ENCODE measurements around the gene BICRA.
A peak's percentile ranks its signal among the peaks of the same experiment; 100 is the strongest.

BICRA gene

GRCh38 chr19:47601180-47601904 lies 7.6 kb upstream of the BICRA start:
- no peak for DNase-seq

- DNase-seq: no peak
Measured at GRCh38 chr19:47603706-47604565, 5.0 kb upstream of the BICRA start.

DNA sequence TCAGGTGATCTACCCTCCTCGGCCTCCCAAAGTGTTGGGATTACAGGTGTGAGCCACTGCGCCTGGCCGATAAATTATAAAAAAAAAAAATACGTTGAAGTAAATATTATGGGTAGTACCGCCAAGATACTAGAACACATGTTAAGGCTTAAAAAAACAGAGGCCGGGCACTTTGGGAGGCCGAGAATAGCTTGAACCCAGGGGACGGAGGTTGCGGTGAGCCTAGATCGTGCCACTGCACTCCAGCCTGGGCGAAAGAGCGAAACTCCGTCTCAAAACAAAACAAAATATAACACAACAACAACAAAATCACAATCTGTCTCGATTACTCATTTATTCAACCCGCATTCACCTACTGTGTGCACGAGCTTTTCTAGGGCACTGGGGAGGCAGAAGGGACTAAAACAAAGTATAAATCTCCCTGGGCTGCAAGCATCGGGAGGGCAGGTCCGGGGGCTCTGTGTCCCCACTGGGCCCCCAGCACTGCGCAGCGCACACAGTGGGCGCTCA lies 1.3 kb upstream of the BICRA start:
- no peak for DNase-seq

DNA sequence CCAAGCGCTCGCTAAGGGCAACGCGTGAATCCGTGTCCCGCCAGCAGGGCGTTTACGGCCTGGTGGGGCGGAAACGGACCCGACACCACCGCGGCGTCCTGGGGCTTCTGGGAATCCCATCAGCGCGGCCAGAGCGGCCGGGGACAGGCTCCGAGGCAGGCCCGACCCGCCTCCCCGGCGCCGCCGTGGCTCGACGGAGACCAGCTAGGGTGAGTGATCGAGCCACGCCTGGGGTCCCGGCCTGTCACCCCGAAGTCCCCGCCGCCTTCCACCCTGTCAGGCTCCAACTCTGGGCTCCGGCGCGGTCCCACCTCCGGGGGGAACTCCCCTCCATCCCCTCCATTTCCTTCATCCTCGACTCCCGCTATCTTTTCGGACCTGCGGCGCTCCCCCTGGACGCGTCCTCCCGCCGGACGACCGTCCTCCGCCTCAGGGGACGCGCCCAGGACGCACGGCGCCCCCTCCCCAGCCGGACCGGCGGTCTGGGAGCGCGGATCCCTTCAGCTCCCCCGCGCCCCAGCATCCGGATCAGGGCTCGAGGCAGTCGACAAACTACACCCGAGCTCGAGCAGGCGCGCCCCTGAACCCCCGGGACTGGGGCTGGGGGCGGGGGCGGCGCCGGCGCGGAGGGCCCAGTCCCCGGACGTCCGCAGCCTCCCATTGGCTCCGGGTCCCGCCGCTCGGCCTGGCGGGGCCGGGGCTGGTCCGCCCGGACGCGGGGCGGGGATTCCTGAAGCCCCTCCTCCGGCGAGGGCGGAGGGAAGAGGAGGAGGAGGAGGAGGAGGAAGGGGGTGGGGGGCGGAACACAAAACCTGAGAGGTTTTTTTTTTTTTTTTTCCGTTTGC lies 638 bp upstream of the BICRA start:
- peak; percentile 49 to 78 for DNase-seq

- peak in 1 of 2 experiments; percentile 12 for DNase-seq
Measured at GRCh38 chr19:47609906-47610894, 1.3 kb downstream of the BICRA start.

GRCh38 chr19:47610902-47611301 lies 2.0 kb downstream of the BICRA start:
- no peak for DNase-seq

GRCh38 chr19:47613165-47614020 lies 4.5 kb downstream of the BICRA start:
- DNase-seq: peak in 1 of 2 experiments; percentile 3

DNA sequence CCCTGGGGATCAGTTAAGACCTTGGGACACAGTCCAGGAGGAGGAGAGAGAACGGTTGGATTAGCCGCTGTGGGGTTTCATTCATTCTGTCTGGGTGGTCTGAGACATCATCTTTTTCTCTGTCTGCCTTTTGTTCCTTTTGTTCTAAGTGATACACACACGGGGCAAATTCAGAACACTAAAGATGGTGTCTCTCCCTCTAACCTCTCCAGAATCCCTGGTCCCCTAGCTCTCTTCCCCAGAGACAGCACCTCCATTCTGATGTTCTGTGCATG lies 5.0 kb downstream of the BICRA start:
- DNase-seq: no peak

DNA sequence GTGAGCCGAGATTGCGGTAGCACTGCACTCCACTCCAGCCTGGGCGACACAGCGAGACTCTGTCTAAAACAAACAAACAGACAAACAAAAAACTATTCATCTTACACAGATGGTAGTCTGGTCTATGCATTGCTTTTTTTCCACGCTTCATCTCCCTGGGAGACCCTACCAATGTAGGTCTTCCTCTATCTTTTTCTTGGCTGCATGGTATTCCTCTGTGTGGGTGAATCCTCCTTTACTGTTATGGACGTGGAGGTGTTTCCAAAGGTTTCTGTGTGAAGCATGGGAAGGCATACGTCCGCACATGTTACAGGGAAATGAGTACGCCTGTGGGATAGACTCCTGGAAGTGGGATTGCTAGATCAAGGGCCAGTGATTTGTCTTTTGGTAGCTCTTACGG lies 5.6 kb downstream of the BICRA start:
- DNase-seq: no peak

DNA sequence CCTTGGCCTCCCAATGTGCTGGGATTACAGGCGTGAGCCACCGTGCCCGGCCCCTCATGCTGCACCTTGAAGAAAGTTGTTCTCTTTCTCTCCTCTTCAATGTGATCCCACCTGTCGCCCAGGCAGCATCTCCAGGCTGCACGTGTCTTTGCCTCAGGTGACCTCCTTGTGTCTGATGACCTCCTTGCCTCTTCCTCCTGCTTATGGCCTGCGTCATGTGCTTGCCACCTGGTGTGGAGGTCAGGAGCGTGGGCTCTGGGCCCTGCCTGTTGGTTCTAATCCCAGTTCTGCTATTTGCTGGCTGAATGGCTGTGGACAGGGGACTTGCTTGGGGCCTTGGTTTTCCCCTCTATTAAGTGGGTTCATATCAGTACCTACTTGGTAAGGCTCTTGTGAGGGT lies 6.3 kb downstream of the BICRA start:
- DNase-seq: no peak

- DNase-seq: no peak
Measured at GRCh38 chr19:47615714-47616113, 6.8 kb downstream of the BICRA start.

DNA sequence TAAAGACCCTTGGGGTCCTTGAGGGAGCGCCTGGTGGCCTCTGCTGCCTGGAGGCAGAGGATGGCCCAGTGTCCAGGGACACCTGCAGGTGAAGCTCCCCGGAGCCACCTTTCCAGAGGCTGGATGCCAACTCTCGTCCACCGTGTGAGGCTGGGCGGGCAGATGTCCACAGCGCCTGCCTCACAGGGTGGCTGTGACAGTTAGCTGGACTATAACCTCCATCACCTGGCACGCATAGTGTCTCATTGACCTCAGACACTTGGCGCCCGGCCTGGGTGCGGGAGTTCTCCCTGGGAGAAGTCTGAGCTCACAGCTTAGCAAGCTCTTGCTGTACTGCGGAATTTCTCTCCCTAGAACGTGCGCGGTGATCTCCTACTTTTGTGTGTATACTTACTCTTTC lies 9.8 kb downstream of the BICRA start:
- no peak for DNase-seq

GRCh38 chr19:47619763-47620162 lies 10.8 kb downstream of the BICRA start:
- no peak for DNase-seq

DNA sequence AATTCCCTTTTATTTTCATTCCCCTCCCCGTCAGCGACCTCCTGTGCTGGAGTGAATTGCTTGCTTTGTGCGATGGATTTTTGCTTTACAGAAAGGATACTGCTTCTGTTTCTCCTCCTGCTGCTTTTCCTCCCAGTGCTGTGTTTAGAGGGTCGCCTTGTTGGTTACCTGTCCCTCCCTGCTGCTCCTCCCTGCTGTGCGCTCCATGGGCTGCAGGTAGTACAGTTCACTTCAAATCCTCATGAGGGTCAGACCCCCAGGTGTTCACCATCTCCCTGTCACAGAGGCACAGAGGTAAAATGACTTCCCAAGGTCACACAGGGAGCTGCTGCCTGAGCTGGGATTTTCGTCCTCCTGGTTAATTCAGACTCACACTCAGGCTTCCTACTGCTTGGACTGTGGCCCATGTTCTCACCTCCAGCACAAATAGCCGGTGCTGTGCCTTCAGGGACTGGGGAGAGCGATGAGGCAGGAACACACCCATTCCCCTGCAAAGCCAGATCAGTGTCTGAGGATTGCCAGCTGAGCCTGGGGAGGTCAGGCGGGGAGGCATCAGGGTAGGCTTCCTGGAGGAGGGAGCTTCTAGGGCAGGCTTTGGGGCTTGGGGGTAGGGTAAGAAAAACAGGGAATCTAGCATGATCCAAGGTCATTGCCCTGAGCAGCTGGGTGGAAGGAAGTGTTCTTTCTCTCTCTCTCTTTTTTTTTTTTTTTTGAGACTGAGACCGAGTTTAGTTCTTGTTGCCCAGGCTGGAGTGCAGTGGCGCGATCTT lies 14.4 kb downstream of the BICRA start:
- DNase-seq: no peak

DNA sequence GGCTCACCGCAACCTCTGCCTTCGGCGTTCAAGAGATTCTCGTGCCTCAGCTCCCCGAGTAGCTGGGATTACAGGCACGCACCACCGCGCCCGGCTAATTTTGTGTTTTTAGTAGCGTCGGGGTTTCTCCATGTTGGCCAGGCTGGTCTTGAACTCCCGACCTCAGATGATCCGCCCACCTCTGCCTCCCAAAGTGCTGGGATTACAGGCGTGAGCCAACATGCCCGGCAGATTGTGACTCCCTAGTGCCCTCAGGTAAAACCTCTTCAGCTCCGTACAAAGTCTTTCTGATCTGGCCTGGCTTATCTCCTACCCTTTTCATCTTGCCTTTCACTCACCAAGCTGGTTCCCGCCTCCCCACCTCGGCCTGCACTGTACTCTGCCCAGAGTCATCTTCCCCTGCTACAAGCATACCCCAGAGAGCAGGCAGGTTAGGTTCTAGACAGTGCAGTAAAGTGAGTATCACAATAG lies 15.0 kb downstream of the BICRA start:
- no peak for DNase-seq

- DNase-seq: no peak
Measured at GRCh38 chr19:47625650-47626049, 16.7 kb downstream of the BICRA start.

DNA sequence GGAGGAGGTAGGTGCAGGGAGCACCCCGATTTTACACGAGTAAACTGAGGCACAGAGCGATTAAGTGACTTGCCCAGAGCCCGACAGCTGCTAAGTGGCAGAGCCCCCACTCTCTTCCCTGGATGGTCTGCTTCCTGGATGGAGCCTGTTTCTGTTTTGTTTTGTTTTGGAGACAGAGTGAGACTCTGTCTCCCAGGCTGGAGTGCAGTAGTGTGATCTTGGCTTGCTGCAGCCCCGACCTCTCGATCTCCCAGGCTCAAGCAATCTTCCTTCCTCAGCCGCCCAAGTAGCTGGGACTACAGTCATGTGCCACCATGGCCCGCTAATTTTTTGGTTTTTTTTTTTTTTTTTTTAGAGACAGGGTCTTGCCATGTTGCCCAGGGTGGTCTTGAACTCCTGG lies 17.3 kb downstream of the BICRA start:
- DNase-seq: no peak

- no peak for DNase-seq
Measured at GRCh38 chr19:47628078-47628771, 19.3 kb downstream of the BICRA start.

GRCh38 chr19:47630594-47630993 lies 21.7 kb downstream of the BICRA start:
- DNase-seq: no peak
